GM12878 (cell line): ENCODE results near the gene RAB3A. TPM values are rescaled to one million over a fixed set of nuclear protein-coding genes. Genes with fewer than 3 reads are reported as not detected.

Source experiments
- CBX3 ChIP-seq: fragments of 200-600 bp; sonication (generic); IDR thresholded peaks from 2 replicates; pipeline ENCODE4 v1.6.1; 2016; ENCODE audit warnings: low read depth, borderline replicate concordance
- CREB1 ChIP-seq: IDR thresholded peaks from 2 replicates; pipeline ENCODE4 v1.6.1; 2012; ENCODE audit warnings: low read depth, mild to moderate bottlenecking, inconsistent platforms
- GATAD2B ChIP-seq: fragments of 450-650 bp; conservative IDR thresholded peaks from 2 replicates; pipeline ENCODE4 v1.6.1; 2017; ENCODE audit warnings: low read depth, mild to moderate bottlenecking, moderate library complexity
- IKZF1 ChIP-seq: fragments of 450-650 bp; conservative IDR thresholded peaks from 2 replicates; pipeline ENCODE4 v1.6.1; 2017; ENCODE audit warnings: antibody characterized with exemption, mild to moderate bottlenecking
- IRF5 ChIP-seq: fragments of 450-650 bp; IDR thresholded peaks from 2 replicates; pipeline ENCODE4 v1.6.1; 2017; ENCODE audit warnings: borderline replicate concordance
- MEF2A ChIP-seq: IDR thresholded peaks from 2 replicates; pipeline ENCODE4 v1.6.1; 2011; ENCODE audit warnings: low read depth, mild to moderate bottlenecking, low read length, moderate library complexity; ENCODE audit not compliant: insufficient read depth
- MEF2B ChIP-seq: fragments of 450-650 bp; IDR thresholded peaks from 2 replicates; pipeline ENCODE4 v1.6.1; 2018; ENCODE audit warnings: mild to moderate bottlenecking, moderate library complexity; ENCODE audit not compliant: partially characterized antibody, poor library complexity, severe bottlenecking
- NFXL1 ChIP-seq: fragments of 450-650 bp; IDR thresholded peaks from 2 replicates; pipeline ENCODE4 v1.6.1; 2017; ENCODE audit warnings: antibody characterized with exemption, mild to moderate bottlenecking, borderline replicate concordance
- TBL1XR1 ChIP-seq: IDR thresholded peaks from 2 replicates; pipeline ENCODE4 v1.6.1; 2012; ENCODE audit warnings: low read depth, low read length, improper control_type of control experiment
- TCF3 ChIP-seq: IDR thresholded peaks from 2 replicates; pipeline ENCODE4 v1.6.1; 2012; ENCODE audit warnings: low read depth, mild to moderate bottlenecking, low read length, borderline replicate concordance; ENCODE audit not compliant: insufficient read depth
- WRNIP1 ChIP-seq: IDR thresholded peaks from 2 replicates; pipeline ENCODE4 v1.6.1; 2011; ENCODE audit warnings: low read depth, low read length, improper control_type of control experiment, borderline replicate concordance
- ZZZ3 ChIP-seq: IDR thresholded peaks from 2 replicates; pipeline ENCODE4 v1.6.1; 2011; ENCODE audit warnings: low read depth; ENCODE audit not compliant: control insufficient read depth, insufficient read length
- polyA plus RNA-seq, 11 experiments: library from polyadenylated mRNA; depleted of rRNA in 4 of 11; unstranded in 6 of 11; stranded (reverse) in 5 of 11; fragments of >200 nt; fragmentation: Nextera tagmentation in 4 of 11; fragmentation: Illumina TruSeq in 1 of 11; extraction: Ambion mirVana in 4 of 11; extraction: Trizol in 1 of 11; gene quantifications; 1 replicate in 1 of 11; 2 replicates in 10 of 11; pipeline versions ENCODE4 v1.2.1 to v1.2.3, GENCODE V29; 2011 to 2016; ENCODE audit warnings: inconsistent platforms in 2 of 11, missing spikeins in 2 of 11, low read depth in 1 of 11
- total RNA-seq, 4 experiments: library from RNA; depleted of rRNA in 3 of 4; stranded (reverse); fragments of >200 nt in 3 of 4; fragmentation: Illumina TruSeq in 1 of 4; extraction: Trizol in 1 of 4; gene quantifications; 2 replicates each; pipeline versions ENCODE4 v1.2.1 to v1.2.3, GENCODE V29; 2013 to 2021
- TF ChIP-seq, protein P1 (sequence below): IDR thresholded peaks from 2 replicates; pipeline ENCODE4 v1.6.1; 2012; ENCODE audit warnings: low read length, inconsistent platforms
- TF ChIP-seq, protein P2 (sequence below): IDR thresholded peaks from 2 replicates; pipeline ENCODE4 v1.6.1; 2012; ENCODE audit warnings: low read depth, low read length, improper control_type of control experiment

Gene RAB3A
- total and polyA plus RNA-seq, 10 of the 15 experiments (the other 5 are each of a cell fraction or from before 2014, with no cell fraction given), result 0.07 to 3.5 (median 1.2) TPM; not detected in 1

DNA sequence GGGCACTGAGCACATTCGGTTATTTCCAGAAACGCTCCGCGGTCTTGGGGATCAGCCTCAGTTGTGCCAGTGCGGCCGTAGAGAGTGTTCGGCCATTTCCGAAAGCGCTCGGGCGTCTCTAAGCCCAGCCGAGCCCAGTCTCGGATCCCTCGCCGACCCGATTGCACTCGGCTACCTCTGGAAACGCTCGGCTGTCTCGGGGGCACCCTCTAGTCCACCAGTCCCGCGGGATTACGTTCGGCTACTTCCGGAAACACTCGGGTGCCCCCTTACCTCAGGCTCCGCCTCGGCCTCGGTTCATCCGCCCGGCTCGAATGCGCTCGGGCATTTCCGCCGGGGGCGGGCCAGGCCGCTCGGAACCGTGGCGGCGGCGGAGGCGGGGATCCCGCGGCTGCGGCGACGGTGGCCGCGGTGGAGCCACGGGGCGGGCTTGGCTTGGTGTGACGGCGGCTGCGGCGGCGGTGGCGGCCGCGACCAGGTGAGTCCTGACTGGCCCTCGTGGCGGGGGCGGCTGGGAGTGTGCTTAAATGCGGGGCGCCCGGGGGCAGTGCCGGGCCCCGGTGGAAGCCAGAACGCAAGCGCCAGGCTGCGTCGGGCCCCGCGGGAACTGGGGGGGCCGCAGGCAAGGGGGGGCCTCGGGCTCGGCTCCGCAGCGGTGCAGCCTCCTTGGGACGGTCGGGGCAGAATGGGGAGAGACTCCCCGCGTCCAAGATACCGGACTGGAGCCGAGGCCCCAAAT, 50.9 kb downstream of the RAB3A start, which contains the start of gene PIK3R2 (continued):
- TF ChIP-seq ZZZ3, result no peak
- TF ChIP-seq NFXL1, result no peak
- TF ChIP-seq, protein P1, sequence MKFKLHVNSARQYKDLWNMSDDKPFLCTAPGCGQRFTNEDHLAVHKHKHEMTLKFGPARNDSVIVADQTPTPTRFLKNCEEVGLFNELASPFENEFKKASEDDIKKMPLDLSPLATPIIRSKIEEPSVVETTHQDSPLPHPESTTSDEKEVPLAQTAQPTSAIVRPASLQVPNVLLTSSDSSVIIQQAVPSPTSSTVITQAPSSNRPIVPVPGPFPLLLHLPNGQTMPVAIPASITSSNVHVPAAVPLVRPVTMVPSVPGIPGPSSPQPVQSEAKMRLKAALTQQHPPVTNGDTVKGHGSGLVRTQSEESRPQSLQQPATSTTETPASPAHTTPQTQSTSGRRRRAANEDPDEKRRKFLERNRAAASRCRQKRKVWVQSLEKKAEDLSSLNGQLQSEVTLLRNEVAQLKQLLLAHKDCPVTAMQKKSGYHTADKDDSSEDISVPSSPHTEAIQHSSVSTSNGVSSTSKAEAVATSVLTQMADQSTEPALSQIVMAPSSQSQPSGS, result no peak
- no peak for TF ChIP-seq CBX3
- TF ChIP-seq TBL1XR1, result peak; percentile 80; the same call in 1 of the 2 replicates
- TF ChIP-seq IKZF1, result peak; percentile 90
- TF ChIP-seq WRNIP1, result no peak
- peak; percentile 19; the same call in 1 of the 2 replicates for TF ChIP-seq IRF5
- TF ChIP-seq TCF3, result no peak
- TF ChIP-seq GATAD2B, result peak; percentile 97
- no peak for TF ChIP-seq CREB1
- TF ChIP-seq, protein P2, sequence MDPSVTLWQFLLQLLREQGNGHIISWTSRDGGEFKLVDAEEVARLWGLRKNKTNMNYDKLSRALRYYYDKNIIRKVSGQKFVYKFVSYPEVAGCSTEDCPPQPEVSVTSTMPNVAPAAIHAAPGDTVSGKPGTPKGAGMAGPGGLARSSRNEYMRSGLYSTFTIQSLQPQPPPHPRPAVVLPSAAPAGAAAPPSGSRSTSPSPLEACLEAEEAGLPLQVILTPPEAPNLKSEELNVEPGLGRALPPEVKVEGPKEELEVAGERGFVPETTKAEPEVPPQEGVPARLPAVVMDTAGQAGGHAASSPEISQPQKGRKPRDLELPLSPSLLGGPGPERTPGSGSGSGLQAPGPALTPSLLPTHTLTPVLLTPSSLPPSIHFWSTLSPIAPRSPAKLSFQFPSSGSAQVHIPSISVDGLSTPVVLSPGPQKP, result peak; percentile 73; the same call in 1 of the 2 replicates
- TF ChIP-seq MEF2B, result peak; percentile 81
- TF ChIP-seq MEF2A, result no peak
